PFSK-1 (cell line): ENCODE results near the gene TXNDC11.

Source experiments
- REST ChIP-seq, 2 experiments: IDR thresholded peaks; 2 replicates each; pipeline versions ENCODE4 v1.6.1 to v1.8.0; 2011 to 2012; ENCODE audit warnings: low read depth in 2 of 2, low read length in 2 of 2, control low read depth in 1 of 2, inconsistent platforms in 1 of 2, mild to moderate bottlenecking in 1 of 2, moderate library complexity in 1 of 2; ENCODE audit not compliant: insufficient read depth in 1 of 2
- TAF1 ChIP-seq: IDR thresholded peaks from 2 replicates; pipeline ENCODE4 v1.6.1; 2012; ENCODE audit warnings: low read length, control low read depth, borderline replicate concordance; ENCODE audit not compliant: insufficient read depth

GRCh38 chr16:11711662-11712061, 31.0 kb downstream of the TXNDC11 start:
- TF ChIP-seq REST (IDR thresholded peaks at IDR 0.05; ENCODE audit: insufficient read depth in 1 of 2, low read depth in 2 of 2, low read length in 2 of 2), result no peak
- no peak for TF ChIP-seq TAF1
